ENCODE results near the gene CHST7. TPM values are rescaled to one million over a fixed set of nuclear protein-coding genes. Genes with fewer than 3 reads are reported as not detected.
"Not testable (repeated sequence)": the region's sequence is repeated elsewhere in the genome, so short reads cannot be mapped to it uniquely, and the experiment has no call there.

CHST7 gene
- total and polyA plus RNA-seq, 2 experiments from 2014 or later = 5.6 to 7.8 TPM

GRCh38 chrX:46531442-46531841 lies 42.1 kb upstream of the CHST7 start:
- H3K9me2 ChIP-seq (replicated peaks; ENCODE audit: insufficient read depth) = no peaks in the 10 kb centered on the region
- TF ChIP-seq EZH2 (IDR thresholded peaks at IDR 0.05; ENCODE audit: borderline replicate concordance) = no peak
- no peak for TF ChIP-seq CTCF (IDR thresholded peaks at IDR 0.05; ENCODE audit: poor library complexity)
- TF ChIP-seq EZH2phosphoT487 (IDR thresholded peaks at IDR 0.05; ENCODE audit: low read depth, severe bottlenecking, unreplicated experiment) = no peak
- H4K20me1 ChIP-seq (ENCODE audit: insufficient read depth, poor library complexity, severe bottlenecking) = no peaks in the 10 kb centered on the region
- no peaks in the 10 kb centered on the region for H3K4me1 ChIP-seq (ENCODE audit: insufficient read depth)
- H3K4me3 ChIP-seq = no peak overlapping the region
- H3K9me3 ChIP-seq (ENCODE audit: low read depth) = no peaks in the 10 kb centered on the region
- no peak overlapping the region for H2AFZ ChIP-seq
- DNase-seq (ENCODE audit: low spot score) = no peak
- no peak overlapping the region for H3K4me2 ChIP-seq
- H3K27me3 ChIP-seq = no peaks in the 10 kb centered on the region
- H3K27ac ChIP-seq = no peak overlapping the region
- H3K79me2 ChIP-seq = no peaks in the 10 kb centered on the region
- WGBS (ENCODE audit: low lambda C conversion rate, missing lambda C conversion rate) = 55% methylated on average over 3 of the region's 3 CpGs
- no peaks in the 10 kb centered on the region for H3K36me3 ChIP-seq (replicated peaks; ENCODE audit: insufficient read depth, low read depth)

GRCh38 chrX:46543441-46543840 lies 30.1 kb upstream of the CHST7 start:
- Histone ChIP-seq H3K36me3 (replicated peaks; ENCODE audit: insufficient read depth, low read depth) (no peaks in the 10 kb centered on the region), H2AFZ (no peak overlapping the region), H3K4me1 (ENCODE audit: insufficient read depth) (peaks cover 4% of the 10 kb centered on the region), H3K9me3 (ENCODE audit: low read depth) (no peaks in the 10 kb centered on the region), H3K79me2 (peaks cover 30% of the 10 kb centered on the region), H3K4me2 (no peak overlapping the region), H3K9me2 (replicated peaks; ENCODE audit: insufficient read depth) (no peaks in the 10 kb centered on the region), H3K4me3 (no peak overlapping the region), H3K27me3 (no peaks in the 10 kb centered on the region), H3K27ac (no peak overlapping the region), H4K20me1 (ENCODE audit: insufficient read depth, poor library complexity, severe bottlenecking) (no peaks in the 10 kb centered on the region)
- WGBS (ENCODE audit: low lambda C conversion rate, missing lambda C conversion rate) = 76% methylated on average over 2 of the region's 2 CpGs
- TF ChIP-seq EZH2 (IDR thresholded peaks at IDR 0.05; ENCODE audit: borderline replicate concordance) = no peak
- no peak for TF ChIP-seq EZH2phosphoT487 (IDR thresholded peaks at IDR 0.05; ENCODE audit: low read depth, severe bottlenecking, unreplicated experiment)
- TF ChIP-seq CTCF (IDR thresholded peaks at IDR 0.05; ENCODE audit: poor library complexity) = no peak
- no peak for DNase-seq (ENCODE audit: low spot score)

DNA sequence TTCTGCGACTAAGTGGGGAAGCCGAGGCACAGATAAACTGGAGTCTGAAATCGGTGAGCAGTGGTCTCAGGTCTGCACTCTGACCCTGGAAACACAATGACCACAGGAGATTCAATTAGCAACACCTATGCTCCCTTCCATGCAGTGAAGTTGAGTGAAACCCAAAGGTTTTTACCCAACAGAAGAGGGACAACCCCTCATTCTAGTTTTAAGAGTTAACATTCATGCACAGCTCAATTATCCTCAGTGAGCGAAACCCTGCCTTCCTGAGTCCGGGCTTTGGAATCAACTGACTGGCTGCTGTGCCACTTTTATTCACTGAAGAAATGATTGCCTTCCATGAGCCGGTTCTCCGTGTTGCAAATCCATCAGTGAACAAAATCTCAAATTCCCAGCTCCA lies 29.0 kb upstream of the CHST7 start:
- 75% methylated on average over 7 of the region's 7 CpGs for WGBS (ENCODE audit: low lambda C conversion rate, missing lambda C conversion rate)
- peak overlapping the region; percentile 53 for H2AFZ ChIP-seq
- H3K79me2 ChIP-seq = peaks cover 36% of the 10 kb centered on the region
- H3K4me3 ChIP-seq = peak overlapping the region; percentile 57
- not testable (repeated sequence) for H4K20me1 ChIP-seq (ENCODE audit: insufficient read depth, poor library complexity, severe bottlenecking); H3K36me3 ChIP-seq (replicated peaks; ENCODE audit: insufficient read depth, low read depth); H3K9me3 ChIP-seq (ENCODE audit: low read depth); H3K9me2 ChIP-seq (replicated peaks; ENCODE audit: insufficient read depth); H3K4me1 ChIP-seq (ENCODE audit: insufficient read depth); DNase-seq (ENCODE audit: low spot score); H3K27me3 ChIP-seq
- H3K27ac ChIP-seq = peak overlapping the region; percentile 94
- peak overlapping the region; percentile 83 for H3K4me2 ChIP-seq

DNA sequence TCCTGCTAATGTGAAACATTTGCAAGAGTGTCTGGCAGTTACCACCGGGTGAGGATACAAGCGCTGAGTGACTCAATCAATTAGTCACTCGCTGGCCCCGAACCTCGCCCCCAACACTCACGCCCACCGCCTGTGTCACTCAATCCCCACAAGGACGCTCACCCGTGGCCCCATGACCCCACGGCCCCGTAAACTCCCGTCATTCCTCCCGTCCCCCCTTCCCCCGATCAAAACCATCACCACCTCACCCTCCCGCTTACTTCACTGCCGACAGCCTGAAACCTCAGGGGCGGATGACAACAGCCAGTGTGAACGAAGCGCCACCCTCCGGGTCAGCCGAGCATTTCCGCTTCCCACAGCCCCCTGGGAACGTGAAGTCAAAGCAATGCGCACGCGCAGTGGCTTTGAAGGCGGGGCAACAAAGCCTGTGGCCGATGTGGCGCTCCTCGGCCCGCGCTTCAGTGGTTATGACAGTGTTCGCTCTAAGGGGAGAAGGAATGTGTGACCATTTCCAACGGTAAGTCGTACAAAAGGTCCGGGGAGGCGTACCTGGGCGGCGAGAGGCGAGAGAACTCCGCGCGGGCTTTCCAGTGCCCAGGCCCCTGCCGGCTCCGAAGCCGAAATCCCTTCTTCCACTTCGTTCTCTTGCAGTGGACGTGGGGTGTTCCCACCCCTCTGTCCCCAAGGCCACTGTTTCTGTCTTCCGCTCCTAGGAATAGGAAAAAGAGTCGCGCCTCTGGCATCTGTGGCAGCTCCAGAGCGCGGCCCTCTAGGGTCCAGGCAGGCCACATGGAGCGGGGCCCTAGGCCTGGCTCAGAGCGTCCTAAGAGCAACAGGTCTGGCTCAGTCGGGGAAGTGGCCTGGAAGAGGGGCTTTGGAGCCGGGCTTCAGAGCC lies 28.2 kb upstream of the CHST7 start, which contains the start of gene ZNF674:
Gene ZNF674, minus strand, starts transcription at position 311 of the 895 bp plus-strand sequence. CDS start 3,334 bp downstream, outside the sequence.
- DNase-seq (ENCODE audit: low spot score) = peak; percentile 94
- Histone ChIP-seq H3K27ac (peak within 1 kb of the TSS; percentile 94), H2AFZ (peak within 1 kb of the TSS; percentile 77)

More for the DNA sequence above, 28.2 kb upstream of the CHST7 start, which contains the start of gene ZNF674:
- Histone ChIP-seq H4K20me1 (ENCODE audit: insufficient read depth, poor library complexity, severe bottlenecking) (no peaks in the 10 kb centered on the region), H3K4me2 (peak within 1 kb of the TSS; percentile 83), H3K36me3 (replicated peaks; ENCODE audit: insufficient read depth, low read depth) (no peaks in the 10 kb centered on the region), H3K79me2 (peaks cover 36% of the 10 kb centered on the region), H3K4me3 (peak within 1 kb of the TSS; percentile 57), H3K9me3 (ENCODE audit: low read depth) (no peaks in the 10 kb centered on the region), H3K4me1 (ENCODE audit: insufficient read depth) (peaks cover 4% of the 10 kb centered on the region), H3K9me2 (replicated peaks; ENCODE audit: insufficient read depth) (no peaks in the 10 kb centered on the region), H3K27me3 (no peaks in the 10 kb centered on the region)
- TF ChIP-seq EZH2phosphoT487 (IDR thresholded peaks at IDR 0.05; ENCODE audit: low read depth, severe bottlenecking, unreplicated experiment) (no peak), CTCF (IDR thresholded peaks at IDR 0.05; ENCODE audit: poor library complexity) (peak; percentile 35), EZH2 (IDR thresholded peaks at IDR 0.05; ENCODE audit: borderline replicate concordance) (no peak)
- WGBS (ENCODE audit: low lambda C conversion rate, missing lambda C conversion rate) = 38% methylated on average over 52 of the region's 57 CpGs

Measured in hepatocyte (in vitro differentiated cells).